GM03348 (cell line): ENCODE measurements around the gene GATA2.

Experiments used
- DNase-seq: peaks from one replicate; pipeline ENCODE4 v3.0.0; 2012; ENCODE audit warnings: low spot score

GATA2 gene

GRCh38 chr3:128492671-128493569 lies at the start of gene GATA2:
Gene GATA2, minus strand, starts transcription at chr3:128493201. Its CDS starts 6,170 bp downstream, at chr3:128487031.
- no peak for DNase-seq

GRCh38 chr3:128541246-128541645 lies 48.2 kb upstream of the GATA2 start:
- DNase-seq: no peak

- DNase-seq: no peak
These were observed 46.4 kb upstream of the GATA2 start for GRCh38 chr3:128539376-128539775.

GRCh38 chr3:128537091-128537703 lies 44.2 kb upstream of the GATA2 start:
- DNase-seq: no peak

- DNase-seq: no peak
These were observed 39.3 kb upstream of the GATA2 start for GRCh38 chr3:128532012-128532983.

- DNase-seq: no peak
These were observed 31.6 kb upstream of the GATA2 start for GRCh38 chr3:128524374-128525299.

GRCh38 chr3:128523591-128523990 lies 30.6 kb upstream of the GATA2 start:
- DNase-seq: no peak

- no peak for DNase-seq
These were observed 28.7 kb upstream of the GATA2 start for GRCh38 chr3:128521715-128522114.

- no peak for DNase-seq
These were observed 25.8 kb upstream of the GATA2 start for GRCh38 chr3:128518587-128519490.

- DNase-seq: no peak
These were observed 24.6 kb upstream of the GATA2 start for GRCh38 chr3:128517648-128518047.

GRCh38 chr3:128515967-128516366 lies 23.0 kb upstream of the GATA2 start:
- no peak for DNase-seq

GRCh38 chr3:128508852-128509251 lies 15.9 kb upstream of the GATA2 start:
- DNase-seq: no peak

GRCh38 chr3:128506754-128507153 lies 13.8 kb upstream of the GATA2 start:
- no peak for DNase-seq

GRCh38 chr3:128505771-128506170 lies 12.8 kb upstream of the GATA2 start:
- no peak for DNase-seq

GRCh38 chr3:128504963-128505730 lies 12.1 kb upstream of the GATA2 start:
- no peak for DNase-seq

GRCh38 chr3:128504533-128504915 lies 11.5 kb upstream of the GATA2 start:
- DNase-seq: no peak

GRCh38 chr3:128503751-128504532 lies 10.9 kb upstream of the GATA2 start:
- no peak for DNase-seq

- DNase-seq: no peak
These were observed 10.2 kb upstream of the GATA2 start for GRCh38 chr3:128503164-128503651.
